Activated T-helper 1 cell treated with anti-CD3 and anti-CD28 coated beads, Interleukin-12 subunit alpha, Interleukin-12 subunit beta, Interleukin-2, Interleukin-4 antibody, amounts not matched to agents 30 ng/mL and 10 ng/mL and 1 ng/mL, durations not matched to agents 14 hours and 24 hours and 36 hours (primary cell): ENCODE results near the gene ZMYND10. TPM values are rescaled to one million over a fixed set of nuclear protein-coding genes. Genes with fewer than 3 reads are reported as not detected.
A peak's percentile ranks its signal among the peaks of the same experiment; 100 is the strongest.
"Not testable (repeated sequence)": the region's sequence is repeated elsewhere in the genome, so short reads cannot be mapped to it uniquely, and the experiment has no call there.

Experiments
- DNase-seq: peaks from one replicate; pipeline ENCODE4 v3.0.0; 2021; ENCODE audit warnings: low spot score
- H3K27ac Mint-ChIP-seq: one replicate; pipeline ENCODE4 v1.8.0; 2021; ENCODE audit warnings: mild to moderate bottlenecking, mixed read lengths
- H3K27me3 Mint-ChIP-seq: one replicate; pipeline ENCODE4 v1.8.0; 2022; ENCODE audit warnings: mild to moderate bottlenecking, moderate library complexity, mixed read lengths; ENCODE audit not compliant: insufficient read depth
- H3K36me3 Mint-ChIP-seq: one replicate; pipeline ENCODE4 v1.8.0; 2021; ENCODE audit warnings: low read depth, mixed read lengths
- H3K4me1 Mint-ChIP-seq: one replicate; pipeline ENCODE4 v1.8.0; 2021; ENCODE audit warnings: low read depth, mixed read lengths
- H3K4me3 Mint-ChIP-seq: one replicate; pipeline ENCODE4 v1.8.0; 2021; ENCODE audit warnings: mild to moderate bottlenecking, moderate library complexity, mixed read lengths
- H3K9me3 Mint-ChIP-seq: one replicate; pipeline ENCODE4 v1.8.0; 2021; ENCODE audit warnings: mixed read lengths
- intact Hi-C: fragments of 100-400 bp; cut with micrococcal nuclease; formaldehyde crosslinking; loops from one replicate; pipeline ENCODE4 v1.15.1; 2024
- total RNA-seq: library from RNA; stranded (reverse); gene quantifications from 2 replicates; pipeline ENCODE4 v1.2.3, GENCODE V29; 2022

The ZMYND10 gene
- total RNA-seq, 1 donor from 2014 or later: 1.5 TPM

DNA sequence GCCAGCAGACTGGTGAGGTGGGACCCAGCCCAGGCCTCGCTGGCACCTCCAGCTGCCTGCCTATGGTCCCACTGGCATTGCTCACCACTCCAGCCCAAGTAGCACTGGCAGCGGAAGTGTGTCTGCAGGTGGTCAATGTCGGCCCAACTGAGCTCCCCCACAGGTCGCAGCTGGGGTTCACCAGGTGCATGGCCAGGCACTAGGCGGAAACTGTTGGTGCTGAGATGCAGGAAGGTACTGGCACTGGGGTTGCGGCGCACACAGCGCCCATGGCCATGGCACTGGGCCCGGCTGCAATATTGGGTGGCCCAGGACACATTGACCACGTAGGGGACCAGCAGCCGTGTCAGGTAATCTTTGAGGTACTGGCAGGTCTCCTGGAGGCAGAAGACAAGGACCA is 27.4 kb downstream of the ZMYND10 start:
- peaks cover 19% of the 10 kb centered on the region for H3K36me3 Mint-ChIP-seq
- peaks cover 29% of the 10 kb centered on the region for H3K4me1 Mint-ChIP-seq
- DNase-seq: no peak
- H3K27me3 Mint-ChIP-seq: no peaks in the 10 kb centered on the region
- no peaks in the 10 kb centered on the region for H3K9me3 Mint-ChIP-seq
- H3K4me3 Mint-ChIP-seq: peak overlapping the region; percentile 57
- intact Hi-C loops: no loop called here
- H3K27ac Mint-ChIP-seq: no peak overlapping the region

DNA sequence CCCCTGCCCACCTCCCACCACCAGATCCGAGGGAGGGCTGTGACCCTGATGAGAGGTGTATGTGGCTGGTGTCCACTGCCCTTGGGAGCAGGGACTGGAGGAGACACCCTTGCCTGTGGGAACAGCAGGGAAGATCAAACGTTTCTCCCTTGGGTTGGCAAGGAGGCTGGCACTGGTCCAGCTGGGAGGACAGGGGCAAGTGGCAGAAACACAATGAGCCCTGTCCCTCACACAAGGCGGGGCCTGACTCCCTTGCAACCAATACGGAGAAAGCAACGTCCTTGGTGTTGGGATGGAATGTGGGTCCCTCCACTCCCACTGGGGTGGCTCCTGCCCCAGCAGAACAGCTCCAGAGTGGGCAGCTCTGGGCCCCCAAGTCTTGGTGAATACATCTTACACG is 28.2 kb downstream of the ZMYND10 start:
- intact Hi-C loops: no loop called here
- Mint-ChIP-seq H3K4me3 (no peak overlapping the region), H3K27me3 (no peaks in the 10 kb centered on the region), H3K4me1 (peaks cover 29% of the 10 kb centered on the region), H3K27ac (no peak overlapping the region), H3K9me3 (no peaks in the 10 kb centered on the region), H3K36me3 (peaks cover 19% of the 10 kb centered on the region)
- DNase-seq: no peak

DNA sequence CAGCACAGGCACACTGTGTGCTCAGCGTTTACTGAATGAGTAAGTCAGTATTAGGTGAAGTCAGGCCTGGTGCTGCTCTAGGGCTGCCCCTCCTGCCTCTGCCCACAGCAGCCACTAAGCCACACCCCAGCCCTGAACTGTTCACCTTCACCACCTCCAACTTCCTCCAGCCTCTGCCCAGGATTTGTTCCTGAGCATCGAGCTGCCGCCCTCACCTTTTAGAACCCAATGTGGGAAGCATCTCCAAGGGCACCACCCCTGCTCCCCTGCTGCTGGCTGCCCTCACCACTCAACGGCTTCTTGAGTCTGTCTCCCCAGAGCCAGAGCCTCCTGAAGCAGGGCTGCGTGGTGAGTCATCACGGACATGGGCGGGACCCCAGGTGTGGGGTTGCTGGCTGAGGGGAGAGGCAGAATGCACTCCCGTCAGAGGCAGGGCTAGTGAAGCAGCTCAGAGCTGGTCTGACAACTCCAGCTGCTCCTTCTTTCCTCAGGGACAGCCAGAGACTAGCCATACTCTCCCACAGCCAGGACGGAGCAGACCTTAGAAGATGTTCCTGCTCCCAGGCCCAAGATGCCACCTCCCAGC is 28.8 kb downstream of the ZMYND10 start:
- Mint-ChIP-seq H3K36me3 (peaks cover 19% of the 10 kb centered on the region), H3K9me3 (no peaks in the 10 kb centered on the region), H3K4me1 (peaks cover 29% of the 10 kb centered on the region), H3K4me3 (no peak overlapping the region), H3K27me3 (no peaks in the 10 kb centered on the region), H3K27ac (no peak overlapping the region)
- intact Hi-C loops: no loop called here
- no peak for DNase-seq

DNA sequence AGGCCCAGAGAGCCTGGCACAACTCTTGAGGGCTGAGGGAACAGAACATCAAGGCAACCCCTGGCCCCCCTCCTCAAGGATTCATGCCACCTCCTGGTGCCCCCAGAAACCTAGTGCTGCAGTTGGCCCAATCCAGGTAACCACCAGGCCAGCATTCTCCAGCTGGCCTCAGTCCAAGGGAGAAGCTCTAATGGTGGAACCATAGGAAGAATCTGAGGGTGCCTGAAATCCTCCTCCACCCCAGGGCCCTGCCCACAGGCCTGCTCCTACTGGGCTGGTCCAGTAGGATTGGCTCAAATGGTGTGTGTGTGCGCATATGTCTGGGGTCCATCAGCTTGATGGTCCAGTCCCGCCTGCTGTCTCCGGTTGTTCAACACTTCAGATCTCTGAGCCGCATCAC is 30.7 kb downstream of the ZMYND10 start:
- Mint-ChIP-seq H3K4me3 (no peak overlapping the region), H3K27me3 (no peaks in the 10 kb centered on the region), H3K27ac (no peak overlapping the region), H3K9me3 (no peaks in the 10 kb centered on the region), H3K4me1 (peaks cover 19% of the 10 kb centered on the region), H3K36me3 (peaks cover 19% of the 10 kb centered on the region)
- intact Hi-C loops: no loop called here
- DNase-seq: no peak

DNA sequence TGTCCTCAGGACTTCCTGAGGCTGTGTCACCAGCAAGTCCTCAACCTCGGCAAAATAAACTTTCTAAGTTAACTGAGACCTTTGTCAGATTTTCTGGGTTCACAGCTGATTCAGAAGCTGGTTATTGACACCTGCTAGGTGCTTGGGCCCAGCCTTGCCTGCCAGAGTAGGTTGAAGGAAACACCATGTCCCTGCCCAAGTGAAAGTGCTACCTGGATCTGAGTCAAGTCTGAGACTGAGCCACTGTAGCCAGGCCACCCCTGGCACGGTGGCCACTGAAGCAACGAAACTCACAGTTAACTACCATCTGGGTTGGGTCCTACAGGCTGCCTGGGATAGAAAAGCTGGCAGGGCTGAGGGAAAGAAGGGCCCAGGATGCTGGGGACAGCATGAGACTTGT is 31.2 kb downstream of the ZMYND10 start:
- DNase-seq: no peak
- Mint-ChIP-seq H3K4me3 (no peak overlapping the region), H3K36me3 (peaks cover 16% of the 10 kb centered on the region), H3K27me3 (no peaks in the 10 kb centered on the region), H3K4me1 (peaks cover 18% of the 10 kb centered on the region), H3K9me3 (no peaks in the 10 kb centered on the region), H3K27ac (no peak overlapping the region)
- intact Hi-C loops: no loop called here

DNA sequence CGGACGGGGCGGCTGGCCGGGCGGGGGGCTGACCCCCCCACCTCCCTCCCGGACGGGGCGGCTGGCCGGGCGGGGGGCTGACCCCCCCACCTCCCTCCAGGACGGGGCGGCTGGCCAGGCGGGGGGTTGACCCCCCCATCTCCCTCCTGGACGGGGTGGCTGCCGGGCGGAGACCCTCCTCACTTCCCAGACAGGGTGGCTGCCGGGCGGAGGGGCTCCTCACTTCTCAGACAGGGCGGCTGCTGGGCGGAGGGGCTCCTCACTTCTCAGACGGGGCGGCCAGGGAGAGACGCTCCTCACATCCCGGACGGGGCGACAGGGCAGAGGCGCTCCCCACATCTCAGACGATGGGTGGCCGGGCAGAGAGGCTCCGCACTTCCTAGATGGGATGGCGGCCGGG is 33.5 kb downstream of the ZMYND10 start:
- H3K4me3 Mint-ChIP-seq, intact Hi-C loops, H3K27ac Mint-ChIP-seq, DNase-seq, H3K36me3 Mint-ChIP-seq, H3K9me3 Mint-ChIP-seq, H3K4me1 Mint-ChIP-seq, H3K27me3 Mint-ChIP-seq: not testable (repeated sequence)

DNA sequence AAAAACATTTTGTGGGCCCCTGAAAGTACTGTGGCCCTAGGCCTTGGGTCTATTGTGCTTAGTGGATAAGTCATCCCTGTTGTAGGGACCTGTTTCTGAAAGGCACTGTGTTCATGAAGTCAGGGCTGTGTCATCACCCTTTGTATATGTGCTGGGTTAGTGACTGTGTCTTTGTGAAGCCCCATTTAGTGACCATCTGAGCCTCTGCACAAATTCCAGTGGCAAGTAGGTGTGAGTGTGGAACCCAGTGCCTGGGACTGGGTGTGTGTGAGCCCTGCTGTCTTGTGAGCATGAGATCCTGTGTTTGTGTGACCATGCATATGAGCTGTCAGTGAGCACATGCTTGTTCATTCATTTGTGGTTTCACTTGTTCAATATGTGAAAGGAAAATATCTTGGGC is 40.9 kb downstream of the ZMYND10 start:
- H3K36me3 Mint-ChIP-seq: no peaks in the 10 kb centered on the region
- DNase-seq: no peak
- peaks cover 1% of the 10 kb centered on the region for H3K27me3 Mint-ChIP-seq
- no peaks in the 10 kb centered on the region for H3K9me3 Mint-ChIP-seq
- intact Hi-C loops: no loop called here
- H3K4me1 Mint-ChIP-seq: peaks cover 10% of the 10 kb centered on the region
- no peak overlapping the region for H3K4me3 Mint-ChIP-seq
- no peak overlapping the region for H3K27ac Mint-ChIP-seq

DNA sequence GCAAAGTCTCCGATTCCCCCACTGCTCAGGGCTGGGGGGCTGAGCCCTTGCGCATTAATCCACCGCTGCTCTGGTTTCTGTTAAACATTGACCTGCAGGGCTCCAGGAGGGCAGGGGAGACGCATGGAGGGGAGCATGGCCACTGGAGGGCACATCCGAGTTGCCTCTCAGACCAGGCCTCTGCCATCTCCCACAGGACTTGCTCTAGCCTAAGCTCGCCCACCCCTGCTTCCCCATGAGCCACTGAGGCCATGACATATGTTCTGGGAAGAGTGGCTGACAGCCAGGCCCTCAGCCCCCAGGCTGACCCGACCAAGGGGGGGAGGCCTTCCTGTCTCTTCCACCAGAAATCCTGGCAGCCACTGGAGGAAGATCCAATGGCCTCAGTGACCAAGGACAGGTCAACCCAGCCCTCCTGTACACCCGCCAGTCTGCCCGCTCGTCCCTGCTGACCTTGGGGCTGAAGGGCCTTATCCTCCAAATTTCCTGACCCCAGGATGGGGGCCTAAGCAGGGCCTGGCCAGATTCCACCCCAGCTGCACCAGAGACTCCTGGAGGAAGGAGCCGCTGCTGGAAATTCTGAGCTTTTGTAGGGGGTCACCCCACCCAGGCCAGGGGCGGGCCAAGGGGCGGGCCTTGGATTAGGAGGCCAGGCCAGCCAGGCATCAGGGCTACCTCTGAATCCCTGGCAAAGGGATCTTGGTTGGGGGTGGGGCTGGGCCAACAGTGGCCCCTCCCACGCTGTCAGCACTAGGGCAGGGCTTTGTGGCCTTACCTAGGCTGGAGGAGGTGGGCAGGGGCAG is 42.3 kb downstream of the ZMYND10 start, which contains the start of gene HYAL1:
HYAL1 (minus strand) TSS at position 562 of the 803 bp plus-strand sequence. CDS start 618 bp downstream, outside the sequence.
- DNase-seq: no peak
- Mint-ChIP-seq H3K4me1 (peaks cover 12% of the 10 kb centered on the region), H3K27me3 (peaks cover 1% of the 10 kb centered on the region), H3K4me3 (no peak within 1 kb of the TSS), H3K27ac (no peak within 1 kb of the TSS), H3K36me3 (no peaks in the 10 kb centered on the region), H3K9me3 (no peaks in the 10 kb centered on the region)
- intact Hi-C loops: no loop called here

DNA sequence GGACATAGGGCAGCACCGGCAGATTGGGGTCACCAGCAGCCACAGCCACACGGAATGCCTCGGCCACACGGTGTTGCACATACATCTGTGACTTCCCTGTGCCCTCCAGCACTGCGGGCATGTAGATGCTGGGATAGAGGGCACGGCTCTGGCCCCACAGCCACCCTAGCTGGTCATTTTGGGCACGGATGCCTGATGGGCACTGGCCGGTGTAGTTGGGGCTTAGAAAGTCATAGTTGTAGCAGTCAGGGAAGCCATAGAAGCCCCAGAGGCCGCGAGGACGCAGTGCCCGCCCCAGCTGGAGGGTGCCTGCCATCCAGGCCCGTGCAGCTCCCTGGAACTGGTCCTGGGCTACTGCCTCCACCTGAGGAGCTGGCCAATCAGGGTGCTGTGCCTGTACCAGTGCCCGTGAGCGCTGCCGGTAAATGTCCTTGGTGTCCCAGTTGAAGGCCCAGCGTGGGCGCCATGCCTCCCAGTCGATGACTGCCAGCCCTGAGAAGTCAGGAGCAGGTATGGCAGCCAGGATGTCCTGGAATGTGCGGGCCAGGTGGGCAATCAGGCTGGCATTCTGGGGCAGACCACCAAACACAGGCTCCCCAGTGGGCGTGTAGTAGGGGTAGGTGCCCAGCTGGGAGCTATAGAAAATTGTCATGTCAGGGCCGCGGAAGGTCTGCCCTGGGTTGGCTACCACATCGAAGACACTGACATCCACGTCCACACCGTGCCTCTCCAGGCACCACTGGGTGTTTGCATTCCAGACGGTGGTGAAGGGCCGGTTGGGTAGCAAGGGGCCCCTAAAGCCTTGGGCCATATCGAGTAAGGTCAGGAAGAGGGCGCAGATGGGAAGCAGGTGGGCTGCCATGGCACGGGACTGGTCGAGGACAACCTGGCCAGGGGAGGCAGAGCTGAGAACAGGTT is 43.2 kb downstream of the ZMYND10 start:
- Mint-ChIP-seq H3K9me3 (no peaks in the 10 kb centered on the region), H3K4me3 (no peak overlapping the region), H3K27ac (no peak overlapping the region), H3K27me3 (peaks cover 1% of the 10 kb centered on the region), H3K36me3 (no peaks in the 10 kb centered on the region), H3K4me1 (peaks cover 15% of the 10 kb centered on the region)
- DNase-seq: no peak
- intact Hi-C loops: no loop called here

DNA sequence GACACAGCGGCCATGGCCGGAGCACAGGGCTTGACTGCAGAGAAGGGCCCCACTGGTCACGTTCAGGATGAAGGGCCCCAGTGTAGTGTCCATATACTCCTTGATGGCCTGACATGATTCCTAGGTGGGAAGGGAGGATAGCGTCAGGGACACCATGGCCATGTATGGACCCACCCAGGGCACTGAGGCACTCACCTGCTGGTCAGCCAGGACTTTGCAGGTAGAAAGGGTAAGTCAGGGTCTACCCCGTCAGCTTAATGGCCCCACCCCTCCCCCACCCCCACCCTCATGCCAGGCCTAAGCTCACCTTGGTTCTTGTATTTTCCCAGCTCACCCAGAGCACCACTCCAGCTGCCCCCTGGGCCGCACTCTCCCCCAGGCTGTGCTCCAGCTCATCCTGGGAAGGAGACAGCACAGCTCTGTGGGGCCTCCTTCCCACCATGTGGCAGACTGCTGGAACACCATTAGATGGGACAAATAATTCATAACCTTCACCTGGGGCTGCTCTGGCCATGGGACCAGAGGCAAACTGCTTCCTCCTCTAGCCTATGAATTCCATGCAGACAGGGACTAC is 44.8 kb downstream of the ZMYND10 start:
- H3K9me3 Mint-ChIP-seq: no peaks in the 10 kb centered on the region
- DNase-seq: no peak
- intact Hi-C loops: no loop called here
- peaks cover 15% of the 10 kb centered on the region for H3K4me1 Mint-ChIP-seq
- H3K27me3 Mint-ChIP-seq: peaks cover 1% of the 10 kb centered on the region
- no peaks in the 10 kb centered on the region for H3K36me3 Mint-ChIP-seq
- H3K27ac Mint-ChIP-seq: peak overlapping the region; percentile 95
- H3K4me3 Mint-ChIP-seq: peak overlapping the region; percentile 94

DNA sequence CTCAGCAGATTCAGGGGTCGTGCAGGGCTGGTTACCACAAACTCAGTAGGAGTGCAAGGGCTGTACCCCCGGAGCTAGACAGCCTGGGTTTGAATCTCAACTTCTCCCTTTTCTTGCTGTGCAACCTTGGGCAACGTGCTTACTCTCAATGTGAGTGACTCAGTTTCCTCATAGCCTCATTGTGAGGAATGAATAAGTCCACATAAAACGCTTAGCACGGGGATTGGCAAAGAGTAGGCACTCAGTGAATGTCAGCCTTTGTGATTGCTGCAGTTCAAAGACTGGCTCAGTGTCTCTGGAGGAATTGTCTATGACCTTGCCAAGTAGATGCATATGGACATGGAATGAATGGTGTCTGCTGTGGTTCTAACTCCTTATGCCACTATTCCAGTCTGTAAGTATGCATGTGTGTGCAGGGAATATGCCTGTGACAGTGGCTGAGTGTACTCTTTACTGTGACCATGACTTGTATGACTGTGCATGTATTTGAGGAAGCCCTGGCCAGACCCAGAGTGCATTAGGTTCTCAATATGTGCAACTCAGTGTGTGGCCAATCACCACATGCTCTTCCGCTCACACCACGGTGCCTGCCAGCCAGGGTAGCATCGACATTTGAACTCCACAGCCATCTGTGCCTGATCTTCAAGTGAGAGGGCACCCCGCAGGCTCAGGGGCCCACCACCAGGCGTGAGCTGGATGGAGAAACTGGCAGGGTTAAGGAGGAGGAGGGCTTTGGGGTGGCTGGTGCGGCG is 45.4 kb downstream of the ZMYND10 start:
- peaks cover 1% of the 10 kb centered on the region for H3K27me3 Mint-ChIP-seq
- peak overlapping the region; percentile 94 for H3K4me3 Mint-ChIP-seq
- H3K4me1 Mint-ChIP-seq: peaks cover 15% of the 10 kb centered on the region
- no peaks in the 10 kb centered on the region for H3K36me3 Mint-ChIP-seq
- DNase-seq: no peak
- intact Hi-C loops: loop anchor here (1.0 to 5.0 kb wide), 16 partner anchors 21 to 1899 kb away; partner anchors contain the start of genes ALAS1, APEH, C3orf18 and CYB561D2
- H3K27ac Mint-ChIP-seq: peak overlapping the region; percentile 95
- no peaks in the 10 kb centered on the region for H3K9me3 Mint-ChIP-seq

DNA sequence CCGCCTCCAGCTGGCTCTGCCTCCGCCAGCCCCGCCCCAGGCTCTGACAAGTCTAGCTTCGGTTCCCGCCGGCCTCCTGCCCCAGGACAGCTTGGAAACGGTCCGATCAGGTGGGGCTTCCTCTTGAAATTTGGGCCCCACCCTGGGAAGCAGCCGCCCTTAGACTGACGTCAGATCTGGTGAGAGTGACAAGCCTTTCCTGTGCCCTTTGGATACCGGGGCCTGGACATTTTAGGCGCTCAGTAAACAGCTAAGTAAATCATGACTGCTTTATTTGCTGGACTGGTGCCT is 45.9 kb downstream of the ZMYND10 start:
- intact Hi-C loops: loop anchor here (1.0 to 5.0 kb wide), 16 partner anchors 22 to 1899 kb away; partner anchors contain the start of genes ALAS1, APEH, C3orf18 and CYB561D2
- peak overlapping the region; percentile 94 for H3K4me3 Mint-ChIP-seq
- peaks cover 1% of the 10 kb centered on the region for H3K27me3 Mint-ChIP-seq
- DNase-seq: no peak
- no peaks in the 10 kb centered on the region for H3K9me3 Mint-ChIP-seq
- H3K27ac Mint-ChIP-seq: peak overlapping the region; percentile 95
- H3K4me1 Mint-ChIP-seq: peaks cover 15% of the 10 kb centered on the region
- no peaks in the 10 kb centered on the region for H3K36me3 Mint-ChIP-seq
